Rectal smooth muscle tissue (tissue), 1 donor: ENCODE measurements around the gene ABCB11.
A peak's percentile ranks its signal among the peaks of the same experiment; 100 is the strongest.
"Not testable (repeated sequence)": the region's sequence is repeated elsewhere in the genome, so short reads cannot be mapped to it uniquely, and the experiment has no call there.

Source experiments
- H3K27ac ChIP-seq: one replicate; pipeline ENCODE4 v1.7.0; 2013; ENCODE audit warnings: low read depth, low read length, inconsistent platforms
- H3K27me3 ChIP-seq: one replicate; pipeline ENCODE4 v1.7.0; 2013; ENCODE audit warnings: low read length; ENCODE audit not compliant: control insufficient read depth, insufficient read depth
- H3K36me3 ChIP-seq: one replicate; pipeline ENCODE4 v1.7.0; 2013; ENCODE audit warnings: low read length; ENCODE audit not compliant: control insufficient read depth, insufficient read depth
- H3K4me1 ChIP-seq: one replicate; pipeline ENCODE4 v1.7.0; 2013; ENCODE audit warnings: low read length; ENCODE audit not compliant: control insufficient read depth, insufficient read depth
- H3K4me3 ChIP-seq: one replicate; pipeline ENCODE4 v1.7.0; 2013; ENCODE audit warnings: low read length
- H3K9ac ChIP-seq: one replicate; pipeline ENCODE4 v1.7.0; 2013; ENCODE audit warnings: low read length

ABCB11 gene

DNA sequence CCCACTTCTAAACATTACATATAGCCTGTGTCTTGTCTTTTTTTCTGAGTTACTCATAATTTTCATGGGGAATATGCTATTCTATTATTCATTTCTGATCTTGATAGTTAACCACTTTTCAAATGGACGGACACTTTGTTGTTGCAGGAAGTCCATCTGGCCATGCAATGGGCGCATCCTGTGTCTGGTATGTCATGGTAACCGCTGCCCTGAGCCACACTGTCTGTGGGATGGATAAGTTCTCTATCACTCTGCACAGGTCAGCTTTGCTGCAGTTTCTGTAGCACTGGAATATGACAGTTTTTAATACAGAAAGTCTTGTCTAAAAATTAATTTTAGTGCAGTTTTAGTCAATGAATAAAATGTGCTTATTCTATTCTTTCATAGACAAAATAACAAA is 126.8 kb downstream of the ABCB11 start:
- Histone ChIP-seq H3K4me3 (no peak overlapping the region), H3K27me3 (no peaks in the 10 kb centered on the region), H3K36me3 (no peaks in the 10 kb centered on the region), H3K4me1 (no peaks in the 10 kb centered on the region), H3K27ac (no peak overlapping the region), H3K9ac (no peak overlapping the region)

- Histone ChIP-seq H3K36me3 (no peaks in the 10 kb centered on the region), H3K4me3 (no peak overlapping the region), H3K27ac (no peak overlapping the region), H3K27me3 (no peaks in the 10 kb centered on the region), H3K9ac (no peak overlapping the region), H3K4me1 (no peaks in the 10 kb centered on the region)
These were observed 127.2 kb downstream of the ABCB11 start for GRCh38 chr2:168903888-168904287.

GRCh38 chr2:168901003-168901402 is 130.1 kb downstream of the ABCB11 start, which contains the start of gene G6PC2:
Gene G6PC2 (plus strand): TSS chr2:168901291. CDS start chr2:168901332, 41 bp downstream.
- Histone ChIP-seq H3K9ac (no peak within 1 kb of the TSS), H3K27ac (no peak within 1 kb of the TSS), H3K27me3 (no peaks in the 10 kb centered on the region), H3K36me3 (no peaks in the 10 kb centered on the region), H3K4me3 (no peak within 1 kb of the TSS), H3K4me1 (no peaks in the 10 kb centered on the region)

- Histone ChIP-seq H3K27me3 (no peaks in the 10 kb centered on the region), H3K4me3 (no peak overlapping the region), H3K9ac (no peak overlapping the region), H3K4me1 (no peaks in the 10 kb centered on the region), H3K27ac (no peak overlapping the region), H3K36me3 (no peaks in the 10 kb centered on the region)
These were observed 133.7 kb downstream of the ABCB11 start for GRCh38 chr2:168897449-168897848.

GRCh38 chr2:168896783-168897182 is 134.3 kb downstream of the ABCB11 start:
- Histone ChIP-seq H3K36me3 (no peaks in the 10 kb centered on the region), H3K9ac (no peak overlapping the region), H3K4me3 (no peak overlapping the region), H3K27ac (no peak overlapping the region), H3K27me3 (no peaks in the 10 kb centered on the region), H3K4me1 (no peaks in the 10 kb centered on the region)

DNA sequence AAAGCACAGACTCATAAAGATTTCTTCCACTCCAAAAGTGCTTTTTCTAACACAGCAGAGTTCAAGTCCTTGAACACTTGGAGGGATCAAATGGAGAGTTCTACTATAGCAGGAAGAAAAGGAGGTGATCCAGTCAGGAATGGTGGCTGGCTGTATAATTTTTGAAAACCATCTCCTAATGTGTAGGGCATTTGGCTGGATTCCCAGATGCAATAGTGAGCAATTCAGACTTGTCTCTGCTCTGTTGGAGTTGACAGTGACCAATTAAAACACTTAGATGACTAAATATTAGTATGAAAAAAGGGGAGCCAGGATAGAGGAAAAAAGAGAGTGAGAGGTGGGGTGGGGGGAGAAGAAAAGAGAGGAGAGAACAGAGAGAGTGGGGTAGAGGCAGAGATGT is 135.4 kb downstream of the ABCB11 start:
- Histone ChIP-seq H3K27ac (no peak overlapping the region), H3K4me1 (no peaks in the 10 kb centered on the region), H3K27me3 (no peaks in the 10 kb centered on the region), H3K4me3 (no peak overlapping the region), H3K9ac (no peak overlapping the region), H3K36me3 (no peaks in the 10 kb centered on the region)

DNA sequence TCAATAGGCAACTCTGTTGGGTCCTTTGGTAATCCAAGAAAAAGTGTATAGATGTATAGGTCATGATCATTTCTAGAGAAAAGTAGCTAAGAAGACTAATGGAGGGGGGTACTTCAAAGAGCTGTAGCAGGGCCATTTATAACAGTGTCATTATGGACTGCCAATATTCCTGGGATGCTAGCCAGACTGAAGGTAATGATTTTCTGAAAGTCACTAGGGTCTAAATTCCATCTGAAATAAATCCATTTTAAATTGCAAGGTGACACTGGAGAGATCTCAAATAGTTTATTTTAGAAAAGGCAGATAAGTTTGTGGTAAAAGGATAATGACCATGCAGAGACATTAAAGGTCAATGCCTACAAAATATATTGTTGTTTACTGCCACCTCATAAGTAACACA is 136.4 kb downstream of the ABCB11 start:
- Histone ChIP-seq H3K27ac (no peak overlapping the region), H3K36me3 (no peaks in the 10 kb centered on the region), H3K4me3 (no peak overlapping the region), H3K27me3 (no peaks in the 10 kb centered on the region), H3K4me1 (no peaks in the 10 kb centered on the region), H3K9ac (no peak overlapping the region)

DNA sequence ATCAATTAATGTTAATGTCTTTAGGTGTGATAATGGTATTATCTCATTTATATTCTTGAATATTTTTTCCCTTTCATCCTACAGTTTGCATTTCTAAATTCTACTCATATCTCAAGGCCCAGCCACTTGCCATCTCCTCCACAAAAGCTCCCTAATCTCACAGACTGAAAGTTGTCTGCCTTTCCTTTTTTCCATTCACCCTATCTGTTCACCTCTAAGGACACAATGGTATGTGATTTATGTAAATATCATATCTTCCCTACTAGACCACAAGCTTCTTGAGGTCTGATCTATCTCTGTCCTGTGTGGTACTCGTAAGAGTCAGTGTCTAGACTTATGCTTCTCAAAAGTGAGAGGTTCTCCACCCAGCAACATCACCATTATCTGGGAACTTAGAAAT is 137.0 kb downstream of the ABCB11 start:
- Histone ChIP-seq H3K4me1 (no peaks in the 10 kb centered on the region), H3K9ac (no peak overlapping the region), H3K36me3 (no peaks in the 10 kb centered on the region), H3K4me3 (no peak overlapping the region), H3K27ac (no peak overlapping the region), H3K27me3 (no peaks in the 10 kb centered on the region)

- no peak overlapping the region for H3K4me3 ChIP-seq
- no peaks in the 10 kb centered on the region for H3K4me1 ChIP-seq
- H3K27me3 ChIP-seq, result no peaks in the 10 kb centered on the region
- no peak overlapping the region for H3K27ac ChIP-seq
- no peak overlapping the region for H3K9ac ChIP-seq
- H3K36me3 ChIP-seq, result no peaks in the 10 kb centered on the region
These were observed 138.8 kb downstream of the ABCB11 start for GRCh38 chr2:168892327-168892726.

DNA sequence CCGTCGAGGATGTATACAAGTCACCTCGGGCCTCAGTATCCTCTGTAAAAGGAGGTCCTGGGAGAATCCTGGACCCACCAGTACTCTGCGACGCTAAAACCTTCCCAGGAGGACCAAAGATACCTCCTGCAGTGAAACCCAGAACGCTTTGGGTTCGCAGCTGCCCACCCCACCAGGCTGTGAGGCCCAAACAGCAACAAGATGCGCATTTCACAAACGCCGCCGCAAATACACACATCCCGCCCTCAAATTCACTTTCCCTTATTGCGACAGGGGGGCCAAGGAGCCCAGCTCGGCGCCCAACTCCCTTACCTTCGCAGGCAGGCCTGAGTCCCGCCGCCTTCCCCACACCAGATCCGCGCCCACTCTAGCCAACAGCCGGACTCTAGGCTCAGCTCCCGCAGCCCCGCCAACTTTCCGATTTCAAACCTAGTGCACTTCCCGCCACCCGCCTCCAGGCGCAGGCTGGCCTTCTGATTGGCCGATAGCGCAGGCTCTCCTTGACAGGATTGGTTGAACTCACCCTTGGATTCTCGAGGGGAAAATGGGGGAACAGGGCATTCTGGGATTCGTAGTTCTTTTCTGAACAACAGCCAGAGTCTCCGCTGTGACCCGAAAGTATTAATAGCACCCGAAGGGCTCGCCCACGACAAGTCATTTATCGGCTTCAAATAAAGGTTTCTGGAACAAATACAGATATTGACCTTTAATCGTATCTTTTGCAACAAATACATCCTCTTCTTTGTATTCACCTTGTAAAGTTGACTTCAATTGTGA is 140.9 kb downstream of the ABCB11 start, which contains the start of gene SPC25:
Gene SPC25, minus strand, starts transcription at position 425 of the 777 bp plus-strand sequence. CDS start 911 bp downstream, outside the sequence.
- Histone ChIP-seq H3K4me3 (peak within 1 kb of the TSS; percentile 77), H3K4me1 (no peaks in the 10 kb centered on the region), H3K27me3 (no peaks in the 10 kb centered on the region), H3K27ac (no peak within 1 kb of the TSS), H3K9ac (peak within 1 kb of the TSS; percentile 45), H3K36me3 (no peaks in the 10 kb centered on the region)

GRCh38 chr2:168889635-168890005 is 141.5 kb downstream of the ABCB11 start:
- Histone ChIP-seq H3K9ac (no peak overlapping the region), H3K27ac (no peak overlapping the region)

DNA sequence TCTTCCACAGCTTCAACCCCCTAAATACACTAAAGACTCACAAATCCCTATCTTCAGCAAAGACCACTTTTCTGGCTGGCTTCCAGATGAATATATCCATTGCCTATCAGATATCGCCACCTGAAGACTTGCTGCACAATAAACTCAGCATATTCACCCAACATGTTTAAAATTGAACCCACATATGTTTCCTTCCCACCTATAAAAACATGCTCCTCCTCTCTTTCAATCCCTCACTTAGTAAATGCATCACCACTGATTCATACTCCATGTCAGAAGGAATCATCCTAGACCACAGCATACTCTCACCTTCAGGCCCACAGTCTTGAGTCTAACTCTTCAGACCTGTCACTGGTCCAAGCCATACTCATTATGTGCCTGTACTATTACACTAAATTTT is 146.1 kb downstream of the ABCB11 start:
- H3K4me3 ChIP-seq, result no peak overlapping the region
- no peak overlapping the region for H3K27ac ChIP-seq
- H3K9ac ChIP-seq, result no peak overlapping the region
- no peaks in the 10 kb centered on the region for H3K36me3 ChIP-seq
- H3K27me3 ChIP-seq, result no peaks in the 10 kb centered on the region
- H3K4me1 ChIP-seq, result no peaks in the 10 kb centered on the region

More at GRCh38 chr2:168889635-168890005, 141.5 kb downstream of the ABCB11 start:
- peak overlapping the region; percentile 77 for H3K4me3 ChIP-seq
- no peaks in the 10 kb centered on the region for H3K36me3 ChIP-seq
- no peaks in the 10 kb centered on the region for H3K27me3 ChIP-seq
- H3K4me1 ChIP-seq, result no peaks in the 10 kb centered on the region

DNA sequence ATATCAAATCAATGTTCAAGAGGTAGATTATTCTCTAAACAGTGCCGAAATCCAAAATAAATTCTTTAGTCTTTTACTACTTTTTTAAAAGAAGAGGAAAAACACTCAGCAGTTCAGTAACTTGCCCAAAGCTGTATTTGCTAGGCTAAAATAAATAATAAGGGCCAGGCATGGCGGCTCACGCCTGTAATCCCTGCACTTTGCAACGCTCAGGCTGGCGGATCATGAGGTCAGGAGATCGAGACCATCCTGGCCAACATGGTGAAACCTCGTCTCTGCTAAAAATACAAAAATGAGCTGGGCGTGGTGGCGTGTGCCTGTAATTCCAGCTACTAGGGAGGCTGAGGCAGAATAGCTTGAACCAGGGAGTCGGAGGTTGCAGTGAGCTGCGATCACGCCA is 149.0 kb downstream of the ABCB11 start:
- H3K36me3 ChIP-seq, H3K9ac ChIP-seq, H3K4me3 ChIP-seq, H3K27ac ChIP-seq, H3K27me3 ChIP-seq, H3K4me1 ChIP-seq: not testable (repeated sequence)
